HS-27A (cell line): ENCODE results near the gene CHRNA9.
"Not testable (repeated sequence)": the region's sequence is repeated elsewhere in the genome, so short reads cannot be mapped to it uniquely, and the experiment has no call there.

Source experiments
- DNase-seq: peaks from one replicate; pipeline ENCODE4 v3.0.0-alpha.2; 2012; ENCODE audit warnings: low read depth, missing footprints

Gene CHRNA9

GRCh38 chr4:40380647-40381046 is 45.5 kb downstream of the CHRNA9 start:
- DNase-seq: no peak

DNA sequence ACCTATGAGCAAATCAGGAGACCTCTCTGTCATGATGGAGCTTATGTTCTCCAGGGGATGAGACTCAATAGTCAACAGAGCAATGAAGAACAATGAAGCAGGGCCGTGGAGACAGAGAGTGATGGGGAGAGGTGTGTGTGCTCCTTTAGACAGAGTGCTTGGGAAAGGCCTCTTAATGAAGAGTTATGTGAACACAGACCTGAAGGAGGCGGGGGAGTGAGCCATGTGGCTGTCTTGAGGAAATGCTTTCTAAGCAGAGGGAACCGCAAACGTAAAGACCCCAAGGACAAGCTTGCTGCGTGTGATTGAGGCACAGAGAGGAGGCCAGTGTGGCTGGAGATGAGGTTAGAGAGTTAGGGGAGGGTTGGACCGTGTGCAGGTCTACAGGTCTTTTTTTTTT is 53.1 kb downstream of the CHRNA9 start:
- no peak for DNase-seq

DNA sequence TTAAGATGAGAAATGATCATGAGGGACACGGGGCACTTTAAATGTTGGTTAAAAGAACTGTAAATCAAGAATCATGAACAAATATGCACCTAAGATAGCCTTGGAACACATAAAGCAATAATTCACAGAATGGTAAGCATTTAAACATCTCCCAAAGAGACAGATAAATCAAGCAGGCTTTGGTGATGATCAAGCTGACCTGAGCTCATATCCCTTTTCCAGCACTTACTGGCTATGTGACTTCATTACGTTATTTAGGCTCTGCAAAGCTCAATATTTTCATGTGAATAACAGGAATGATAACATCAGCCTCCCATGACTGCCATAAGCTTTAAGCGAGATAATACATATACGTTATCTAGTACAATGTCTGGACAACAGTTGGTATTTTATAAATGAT is 54.9 kb downstream of the CHRNA9 start:
- DNase-seq: no peak

- DNase-seq: not testable (repeated sequence)
These were observed 57.1 kb downstream of the CHRNA9 start for GRCh38 chr4:40392241-40392640.

DNA sequence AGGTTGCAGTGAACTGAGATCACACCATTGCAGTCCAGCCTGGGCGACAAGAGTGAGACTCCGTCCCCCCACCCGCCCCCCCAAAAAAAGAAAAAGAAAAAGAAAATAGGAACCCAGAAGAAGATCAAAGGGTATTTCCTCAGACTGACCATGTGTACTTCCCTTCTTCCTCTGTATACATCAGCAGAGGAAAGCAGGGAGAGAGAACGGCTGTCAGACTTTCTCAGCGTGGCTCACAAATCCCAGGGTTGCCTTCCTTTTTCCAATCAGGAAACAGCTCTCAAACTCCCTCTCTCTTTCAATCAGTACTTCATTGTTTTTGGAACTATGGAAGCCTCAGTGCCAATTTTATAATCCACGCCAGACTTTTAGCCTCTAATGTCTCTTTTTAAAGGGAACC is 59.1 kb downstream of the CHRNA9 start:
- DNase-seq: no peak

- no peak for DNase-seq
These were observed 60.2 kb downstream of the CHRNA9 start for GRCh38 chr4:40395166-40395900.

DNA sequence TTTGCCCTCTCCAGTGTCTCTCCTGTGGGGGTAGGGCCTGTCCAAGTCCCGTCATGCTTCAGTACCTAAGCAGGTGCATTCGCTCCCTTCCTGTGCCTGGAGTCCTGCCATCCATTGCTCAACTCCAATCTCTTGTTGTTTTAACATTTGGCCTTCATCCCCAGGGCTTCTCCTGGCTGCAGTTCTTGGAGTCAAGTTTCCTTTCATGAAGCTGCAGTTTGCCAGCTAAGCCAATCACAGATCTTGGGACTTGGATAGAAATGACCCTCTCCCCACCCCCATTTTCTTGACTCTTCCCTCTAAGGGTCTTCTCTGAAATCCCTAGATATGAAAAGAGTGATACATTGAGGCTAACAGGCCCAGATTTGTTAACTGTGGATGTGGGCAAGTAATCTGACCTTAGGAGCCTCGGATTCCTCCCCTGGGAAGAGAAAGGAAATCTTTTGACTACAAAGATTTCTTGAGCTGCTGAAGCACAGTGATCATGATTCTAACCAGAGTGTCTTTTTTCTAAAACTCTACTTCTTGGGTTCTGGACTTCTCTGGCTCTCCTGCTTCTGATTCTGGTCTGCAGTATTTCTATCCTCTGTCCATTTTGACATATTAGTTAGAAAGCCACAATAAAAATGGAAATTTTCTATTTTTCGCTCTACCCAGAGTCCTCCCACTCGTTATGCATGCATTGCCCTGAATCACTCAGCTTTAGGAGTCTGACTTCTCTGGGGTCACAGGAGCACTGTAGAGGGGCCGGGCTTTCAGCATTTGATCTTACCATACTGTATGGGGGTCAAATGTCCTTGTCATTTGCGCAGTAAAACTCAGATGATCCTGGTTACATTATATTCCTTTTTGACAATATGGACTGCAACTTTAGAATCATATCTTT is 61.0 kb downstream of the CHRNA9 start:
- DNase-seq: no peak

GRCh38 chr4:40399578-40399977 is 64.4 kb downstream of the CHRNA9 start:
- no peak for DNase-seq

DNA sequence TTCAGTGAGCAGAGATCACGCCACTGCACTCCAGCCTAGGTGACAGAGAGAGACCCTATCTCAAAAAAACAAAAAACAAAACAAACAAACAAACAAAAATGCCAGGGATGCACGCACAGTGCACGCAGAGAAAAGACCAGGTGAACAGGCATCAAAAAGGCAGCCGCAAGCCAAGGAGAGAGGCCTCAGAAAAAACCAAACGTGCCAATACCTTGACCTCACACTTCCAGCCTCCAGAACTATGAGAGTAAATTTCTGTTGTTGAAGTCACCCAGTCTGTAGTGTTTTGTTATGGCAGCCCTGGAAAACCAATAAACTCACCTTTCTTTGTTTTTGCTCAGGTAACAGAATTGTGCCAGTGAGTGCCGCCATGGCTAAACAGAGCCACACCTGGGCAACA is 66.0 kb downstream of the CHRNA9 start:
- no peak for DNase-seq

DNA sequence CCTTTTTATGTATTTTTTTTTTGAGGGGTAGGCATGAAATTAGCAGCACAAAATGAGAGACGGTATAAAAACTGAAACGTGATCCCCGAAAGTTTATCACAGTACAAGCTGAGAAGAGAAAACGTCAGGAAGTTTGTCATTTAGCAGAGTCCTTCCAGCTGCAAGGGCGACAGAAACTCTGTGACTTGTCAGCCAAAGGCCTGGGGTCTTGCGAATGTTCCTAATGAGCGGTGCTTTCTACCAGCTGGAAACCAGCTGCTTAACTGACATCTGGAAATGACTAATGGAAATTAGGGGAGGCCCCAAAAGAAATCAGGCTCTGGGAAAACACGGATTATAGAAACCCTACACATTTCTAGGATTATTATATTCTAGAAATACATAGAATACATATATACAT is 66.5 kb downstream of the CHRNA9 start:
- no peak for DNase-seq

- DNase-seq: no peak
These were observed 67.4 kb downstream of the CHRNA9 start for GRCh38 chr4:40402556-40402955.

- DNase-seq: no peak
These were observed 67.9 kb downstream of the CHRNA9 start for GRCh38 chr4:40403081-40403480.
